Right ventricle myocardium inferior (tissue), 1 donor: ENCODE data around the gene ATXN7L2. TPM values are rescaled to one million over a fixed set of nuclear protein-coding genes. Genes with fewer than 3 reads are reported as not detected.
A peak's percentile ranks its signal among the peaks of the same experiment; 100 is the strongest.
"Not testable (repeated sequence)": the region's sequence is repeated elsewhere in the genome, so short reads cannot be mapped to it uniquely, and the experiment has no call there.

Experiments used
- ATAC-seq: fragments of 200-7000 bp; cut with Tn5 transposase; one replicate; pipeline ENCODE4 v1.9.1; 2020; ENCODE audit warnings: mild to moderate bottlenecking, moderate library complexity
- DNase-seq: peaks from one replicate; pipeline ENCODE4 v3.0.0; 2021; ENCODE audit errors: missing footprints
- intact Hi-C: fragments of 100-400 bp; cut with DNase I; formaldehyde crosslinking; loops from one replicate; pipeline ENCODE4 v1.11.0; 2022
- long read RNA-seq: library from polyadenylated mRNA; unstranded; transcript quantifications from one replicate; pipeline ENCODE4 v2.0.0, GENCODE V29; 2021
- total RNA-seq: library from RNA; stranded (reverse); fragmentation: NEBNext Ultra II Directional; extraction: Animal tissue kit (Norgen Biotek cat#: 25700); gene quantifications from one replicate; pipeline ENCODE4 v1.2.1, GENCODE V29; 2021
- donor health status: DM: no; HTN: yes; CAD: no; lungs with severe emphysema.

ATXN7L2 gene
- total RNA-seq, result 2.5 TPM
- long read RNA-seq, partial matches to known transcripts, result 0 of 1 reads
- long read RNA-seq, other reads (novel, unspliced or antisense), result 1 of 1 reads

DNA sequence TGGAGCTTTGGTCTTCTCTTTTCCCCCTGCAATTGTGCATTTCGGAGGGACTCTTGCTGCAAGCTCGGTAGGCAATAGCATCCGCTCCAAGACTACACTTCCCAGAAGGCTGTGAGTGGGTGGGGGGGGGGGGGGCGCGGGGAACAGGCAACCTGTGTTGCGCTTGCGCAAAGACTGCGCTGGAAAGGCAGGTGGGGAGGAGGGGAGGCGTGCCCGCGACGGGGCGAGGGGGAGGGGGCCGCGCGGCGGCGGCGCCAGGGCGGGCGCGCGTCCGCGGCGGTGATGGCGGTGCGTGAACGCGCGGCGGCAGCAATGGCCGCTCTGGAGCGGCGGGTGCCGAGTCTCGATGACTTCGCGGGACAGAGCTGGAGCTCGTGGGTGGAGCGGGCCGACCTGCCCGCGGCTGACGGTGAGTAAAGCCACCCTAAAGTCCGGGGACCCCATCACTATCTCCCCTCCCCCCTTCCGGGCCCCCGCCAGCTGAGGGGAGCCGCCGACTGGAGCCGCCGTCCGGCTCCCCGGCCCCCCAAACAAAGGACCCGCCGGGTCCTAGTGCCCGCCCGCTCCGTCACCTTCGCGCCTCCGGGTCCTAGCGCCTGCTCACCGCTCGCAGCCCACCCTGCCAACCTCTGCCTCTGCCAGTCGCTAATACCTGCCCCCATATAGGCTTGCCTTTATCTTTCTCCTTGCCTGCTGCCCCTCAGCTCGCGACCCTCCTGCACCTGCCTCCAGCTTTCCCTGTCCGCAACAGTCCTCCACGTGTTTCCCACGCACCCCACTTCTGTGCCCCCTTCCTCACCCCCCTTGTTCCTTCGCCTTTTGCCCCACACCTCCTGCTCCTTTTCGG is at the start of gene ATXN7L2:
Gene ATXN7L2, plus strand, starts transcription at position 234 of the 847 bp plus-strand sequence. Its CDS starts 49 bp downstream, at position 283.
- DNase-seq (peak; percentile 95), ATAC-seq (peak; percentile 91)
- intact Hi-C loops, result loop anchor here (5.0 kb wide), 1 partner anchor 57 kb away; the partner anchor contains the start of gene PSMA5

- intact Hi-C loops, result no loop called here
- ATAC-seq, result no peak
These were observed 49.2 kb upstream of the ATXN7L2 start for GRCh38 chr1:109434484-109434883.

GRCh38 chr1:109438798-109439297 is 44.9 kb upstream of the ATXN7L2 start:
- intact Hi-C loops, result no loop called here
- DNase-seq, result no peak

More at GRCh38 chr1:109434484-109434883, 49.2 kb upstream of the ATXN7L2 start:
- DNase-seq, result no peak

GRCh38 chr1:109441069-109441468 is 42.6 kb upstream of the ATXN7L2 start:
- ATAC-seq (no peak), DNase-seq (no peak)
- intact Hi-C loops, result no loop called here

More at GRCh38 chr1:109438798-109439297, 44.9 kb upstream of the ATXN7L2 start:
- ATAC-seq, result no peak

GRCh38 chr1:109443476-109443875 is 40.2 kb upstream of the ATXN7L2 start:
- intact Hi-C loops, result no loop called here
- DNase-seq, result no peak
- ATAC-seq, result no peak

- DNase-seq (no peak), ATAC-seq (no peak)
- intact Hi-C loops, result no loop called here
These were observed 39.4 kb upstream of the ATXN7L2 start for GRCh38 chr1:109444346-109444745.

- intact Hi-C loops, DNase-seq, ATAC-seq: not testable (repeated sequence)
These were observed 37.6 kb upstream of the ATXN7L2 start for GRCh38 chr1:109445949-109446695.

- intact Hi-C loops, result no loop called here
- ATAC-seq, result no peak
These were observed 36.2 kb upstream of the ATXN7L2 start for GRCh38 chr1:109447524-109447923.

GRCh38 chr1:109454497-109455133 is 29.1 kb upstream of the ATXN7L2 start:
- no peak for ATAC-seq
- intact Hi-C loops, result no loop called here
- DNase-seq, result no peak

More at GRCh38 chr1:109447524-109447923, 36.2 kb upstream of the ATXN7L2 start:
- no peak for DNase-seq

DNA sequence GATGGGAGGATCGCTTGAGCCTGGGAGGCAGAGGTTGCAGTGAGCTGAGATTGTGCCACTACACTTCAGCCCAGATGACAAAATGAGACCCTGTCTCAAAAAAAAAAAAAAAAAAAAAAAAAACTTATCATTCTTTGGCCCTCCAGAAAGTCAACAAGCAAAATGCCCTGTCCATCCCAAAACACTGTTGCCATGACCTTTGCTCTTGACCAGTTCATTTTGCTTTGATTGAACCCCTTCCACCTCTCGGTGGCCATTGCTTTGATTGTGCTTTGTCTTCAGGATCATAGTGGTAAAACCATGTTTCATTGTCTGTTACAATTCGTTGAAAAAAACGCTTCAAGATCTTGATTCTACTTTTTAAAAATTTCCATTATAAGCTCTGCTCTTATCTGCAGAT is 25.9 kb upstream of the ATXN7L2 start:
- ATAC-seq (no peak), DNase-seq (no peak)
- intact Hi-C loops, result no loop called here

GRCh38 chr1:109466125-109466451 is 17.6 kb upstream of the ATXN7L2 start:
- intact Hi-C loops, result loop anchor here (1.0 kb wide), 1 partner anchor 40 kb away; the partner anchor contains the start of gene PSMA5
- ATAC-seq (no peak), DNase-seq (no peak)

DNA sequence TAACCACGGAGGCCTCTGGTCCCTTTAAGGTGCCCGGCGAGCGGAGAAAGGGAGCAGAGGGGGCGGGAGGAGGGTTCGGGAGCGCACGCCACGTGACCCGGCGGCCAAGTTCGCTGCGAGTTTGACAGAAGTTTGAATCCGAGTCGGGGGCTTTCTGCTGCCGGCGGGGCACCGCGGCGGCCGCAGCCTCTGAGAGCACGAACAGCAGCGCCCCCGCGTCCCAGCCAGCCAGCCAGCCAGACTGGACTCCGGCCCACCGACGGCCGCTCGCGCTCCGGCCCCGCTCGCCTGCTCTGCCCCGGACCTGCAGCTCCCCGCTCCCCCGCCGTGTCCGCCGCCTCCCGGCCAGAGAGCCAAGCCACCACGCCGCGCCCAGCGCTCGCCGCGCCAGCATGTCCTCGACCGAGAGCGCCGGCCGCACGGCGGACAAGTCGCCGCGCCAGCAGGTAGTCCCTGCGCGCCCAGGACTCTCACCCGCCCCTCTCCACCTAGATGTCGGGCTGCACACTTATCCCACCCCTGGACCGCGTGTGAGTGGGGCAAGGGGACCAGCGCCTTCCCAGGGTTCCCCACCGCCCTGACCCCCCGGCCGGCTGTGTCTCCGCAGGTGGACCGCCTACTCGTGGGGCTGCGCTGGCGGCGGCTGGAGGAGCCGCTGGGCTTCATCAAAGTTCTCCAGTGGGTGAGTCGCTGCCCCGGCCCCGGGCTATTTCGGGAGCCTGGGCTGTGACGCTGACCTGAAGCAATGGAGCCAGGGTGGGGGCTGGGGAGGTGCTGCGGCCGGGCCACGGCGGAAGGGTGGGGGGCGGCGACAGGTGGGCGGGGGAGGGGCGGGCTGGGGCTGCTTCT is 17.0 kb upstream of the ATXN7L2 start, which contains the start of gene SYPL2:
Gene SYPL2, plus strand, starts transcription at position 95 of the 849 bp plus-strand sequence. Its CDS starts 298 bp downstream, at position 393.
- ATAC-seq, result peak; percentile 88
- DNase-seq, result peak; percentile 79
- intact Hi-C loops, result loop anchor here (1.0 kb wide), 1 partner anchor 40 kb away; the partner anchor contains the start of gene PSMA5

- DNase-seq (no peak), ATAC-seq (peak; percentile 62)
- intact Hi-C loops, result no loop called here
These were observed 16.4 kb upstream of the ATXN7L2 start for GRCh38 chr1:109467301-109467777.

- ATAC-seq, result no peak
- no peak for DNase-seq
- intact Hi-C loops, result no loop called here
These were observed 15.6 kb upstream of the ATXN7L2 start for GRCh38 chr1:109468061-109468460.

GRCh38 chr1:109468903-109469302 is 14.8 kb upstream of the ATXN7L2 start:
- DNase-seq (no peak), ATAC-seq (no peak)
- intact Hi-C loops, result no loop called here

DNA sequence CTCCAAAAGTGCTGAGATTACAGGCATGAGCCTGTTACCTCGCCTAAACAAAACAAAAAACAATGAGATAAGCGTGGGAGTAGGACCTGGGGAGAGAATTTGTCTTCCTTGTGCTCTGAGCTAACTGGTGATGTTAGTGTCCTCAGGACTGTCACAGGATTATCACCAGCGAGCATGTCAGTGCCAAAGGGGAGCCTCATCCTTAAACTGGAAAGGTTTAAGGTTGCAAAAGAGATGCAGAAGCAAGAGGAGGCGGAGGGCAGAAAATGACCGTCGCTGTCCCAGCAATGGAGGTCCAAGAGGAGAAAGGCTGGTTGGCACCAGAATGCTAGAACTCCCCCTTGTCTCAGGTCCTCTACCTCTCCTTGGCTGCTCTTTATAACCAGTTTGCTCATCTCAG is 13.5 kb upstream of the ATXN7L2 start:
- no peak for DNase-seq
- no peak for ATAC-seq
- intact Hi-C loops, result no loop called here

GRCh38 chr1:109472779-109473178 is 10.9 kb upstream of the ATXN7L2 start:
- no peak for DNase-seq
- ATAC-seq, result no peak
- intact Hi-C loops, result no loop called here
